Mesendoderm (in vitro differentiated cells): ENCODE data around the gene KIF22.
"Not testable (repeated sequence)": the region's sequence is repeated elsewhere in the genome, so short reads cannot be mapped to it uniquely, and the experiment has no call there.

ENCODE experiments used
- DNase-seq: peaks from one replicate; pipeline ENCODE4 v3.0.0; 2013
- H2AK5ac ChIP-seq: 2 replicates; pipeline ENCODE4 v1.6.1; 2013; ENCODE audit warnings: low read length, inconsistent platforms
- H2BK120ac ChIP-seq: 2 replicates; pipeline ENCODE4 v1.6.1; 2013; ENCODE audit warnings: low read depth, mild to moderate bottlenecking, low read length, moderate library complexity, mixed read lengths
- H2BK15ac ChIP-seq: replicated peaks from 2 replicates; pipeline ENCODE4 v1.6.1; 2013; ENCODE audit warnings: low read depth, mild to moderate bottlenecking, moderate library complexity
- H2BK5ac ChIP-seq: 2 replicates; pipeline ENCODE4 v1.6.1; 2013; ENCODE audit warnings: low read length, inconsistent platforms
- H3K18ac ChIP-seq: 2 replicates; pipeline ENCODE4 v1.6.1; 2013; ENCODE audit warnings: mild to moderate bottlenecking, low read length, mixed read lengths
- H3K23ac ChIP-seq: one replicate; pipeline ENCODE4 v1.6.1; 2013; ENCODE audit warnings: low read length
- H3K27ac ChIP-seq: 2 replicates; pipeline ENCODE4 v1.5.1; 2013; ENCODE audit warnings: low read depth, mild to moderate bottlenecking, inconsistent platforms, low read length, moderate library complexity
- H3K27me3 ChIP-seq: 2 replicates; pipeline ENCODE4 v1.6.1; 2013; ENCODE audit warnings: low read length, control low read depth, mild to moderate bottlenecking, inconsistent platforms; ENCODE audit not compliant: insufficient read depth, poor library complexity
- H3K36me3 ChIP-seq: 2 replicates; pipeline ENCODE4 v1.6.1; 2013; ENCODE audit warnings: low read length, inconsistent platforms; ENCODE audit not compliant: control insufficient read depth, insufficient read depth
- H3K4ac ChIP-seq: one replicate; pipeline ENCODE4 v1.6.1; 2013; ENCODE audit warnings: low read depth, mild to moderate bottlenecking, low read length, moderate library complexity
- H3K4me1 ChIP-seq: 2 replicates; pipeline ENCODE4 v1.6.1; 2013; ENCODE audit warnings: low read depth, low read length, inconsistent platforms; ENCODE audit not compliant: control insufficient read depth
- H3K4me2 ChIP-seq: 2 replicates; pipeline ENCODE4 v1.6.1; 2013; ENCODE audit warnings: low read length
- H3K4me3 ChIP-seq: 2 replicates; pipeline ENCODE4 v1.5.1; 2013; ENCODE audit warnings: mild to moderate bottlenecking, low read length
- H3K56ac ChIP-seq: one replicate; pipeline ENCODE4 v1.6.1; 2013; ENCODE audit warnings: low read length
- H3K79me1 ChIP-seq: 2 replicates; pipeline ENCODE4 v1.6.1; 2013; ENCODE audit warnings: low read length, inconsistent platforms
- H3K79me2 ChIP-seq: 2 replicates; pipeline ENCODE4 v1.6.1; 2013; ENCODE audit warnings: mild to moderate bottlenecking, low read length; ENCODE audit not compliant: control insufficient read depth, insufficient read depth
- H3K9ac ChIP-seq: 2 replicates; pipeline ENCODE4 v1.6.1; 2013; ENCODE audit warnings: low read length, inconsistent platforms
- H4K5ac ChIP-seq: one replicate; pipeline ENCODE4 v1.6.1; 2013; ENCODE audit warnings: low read length
- H4K8ac ChIP-seq: one replicate; pipeline ENCODE4 v1.6.1; 2013; ENCODE audit warnings: low read depth, mild to moderate bottlenecking, control low read depth, low read length, moderate library complexity
- WGBS: extraction: QIAGEN DNeasy Blood & Tissue Kit; methylation state at CpG from one replicate; pipeline ENCODE4 v1.1.7; 2013; ENCODE audit warnings: low lambda C conversion rate, missing lambda C conversion rate; ENCODE audit not compliant: insufficient coverage; ENCODE audit errors: extremely low coverage; 5-methylcytosine and 5-hydroxymethylcytosine counted together

The KIF22 gene

GRCh38 chr16:29770250-29770929, 20.2 kb upstream of the KIF22 start:
- Histone ChIP-seq H3K4me3 (no peak overlapping the region), H4K5ac (no peak overlapping the region), H2BK5ac (no peak overlapping the region), H2AK5ac (no peak overlapping the region), H3K27me3 (no peaks in the 10 kb centered on the region), H2BK15ac (no peak overlapping the region), H3K36me3 (no peaks in the 10 kb centered on the region), H3K23ac (no peak overlapping the region), H3K4me2 (no peak overlapping the region), H3K9ac (no peak overlapping the region), H4K8ac (no peak overlapping the region), H2BK120ac (no peak overlapping the region), H3K79me2 (no peaks in the 10 kb centered on the region), H3K18ac (no peak overlapping the region), H3K4ac (no peak overlapping the region), H3K27ac (no peak overlapping the region), H3K4me1 (no peaks in the 10 kb centered on the region), H3K56ac (no peak overlapping the region), H3K79me1 (no peaks in the 10 kb centered on the region)
- no CpG with 5 or more reads among the region's 7 CpGs for WGBS
- no peak for DNase-seq

GRCh38 chr16:29772330-29772729, 18.2 kb upstream of the KIF22 start:
- not testable (repeated sequence) for H2BK5ac ChIP-seq, H3K36me3 ChIP-seq, H3K23ac ChIP-seq, H3K4me3 ChIP-seq, H3K79me1 ChIP-seq, DNase-seq, H3K79me2 ChIP-seq, H3K4ac ChIP-seq, H4K5ac ChIP-seq, H3K4me1 ChIP-seq, H3K27ac ChIP-seq, H3K18ac ChIP-seq, H4K8ac ChIP-seq, H2BK120ac ChIP-seq, H3K27me3 ChIP-seq, H2AK5ac ChIP-seq, H3K9ac ChIP-seq, H3K56ac ChIP-seq, H3K4me2 ChIP-seq, H2BK15ac ChIP-seq
- WGBS: no CpG with 5 or more reads among the region's 7 CpGs

DNA sequence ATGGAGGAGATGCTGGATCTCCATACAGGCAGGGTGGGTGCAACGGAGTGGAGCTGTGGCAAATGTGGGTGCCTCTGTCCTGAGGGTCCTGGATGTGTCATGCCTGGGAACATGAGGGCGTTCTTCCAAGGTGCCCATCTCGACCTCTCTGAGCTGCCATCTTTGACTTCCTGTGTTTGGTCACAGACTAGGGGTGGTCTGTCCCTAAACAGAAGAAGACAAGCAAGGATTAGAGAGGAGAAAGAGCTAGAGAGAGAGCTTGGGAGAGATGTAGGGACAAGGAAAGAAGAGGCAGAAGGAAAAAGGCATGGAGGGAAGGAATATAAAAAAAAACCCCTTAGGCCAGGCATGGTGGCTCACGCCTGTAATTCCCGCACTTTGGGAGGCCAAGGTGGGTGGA, 15.8 kb upstream of the KIF22 start:
- H2AK5ac ChIP-seq: no peak overlapping the region
- no peak overlapping the region for H3K9ac ChIP-seq
- WGBS: no CpG with 5 or more reads among the region's 5 CpGs

GRCh38 chr16:29775742-29776408, 14.7 kb upstream of the KIF22 start:
- H3K9ac ChIP-seq: no peak overlapping the region
- H4K5ac ChIP-seq: no peak overlapping the region
- H2BK5ac ChIP-seq: no peak overlapping the region
- no peak overlapping the region for H3K4ac ChIP-seq
- H3K27ac ChIP-seq: no peak overlapping the region
- H3K4me1 ChIP-seq: no peaks in the 10 kb centered on the region
- H4K8ac ChIP-seq: no peak overlapping the region
- no peaks in the 10 kb centered on the region for H3K79me1 ChIP-seq
- no peaks in the 10 kb centered on the region for H3K79me2 ChIP-seq
- H3K18ac ChIP-seq: no peak overlapping the region
- H3K4me3 ChIP-seq: no peak overlapping the region
- WGBS: no CpG with 5 or more reads among the region's 4 CpGs
- no peak overlapping the region for H2BK120ac ChIP-seq
- no peak overlapping the region for H3K23ac ChIP-seq
- H3K27me3 ChIP-seq: no peaks in the 10 kb centered on the region
- H3K56ac ChIP-seq: no peak overlapping the region
- H2AK5ac ChIP-seq: no peak overlapping the region
- no peak overlapping the region for H3K4me2 ChIP-seq
- peak; percentile 35 for DNase-seq
- no peak overlapping the region for H2BK15ac ChIP-seq
- no peaks in the 10 kb centered on the region for H3K36me3 ChIP-seq

More for the DNA sequence above, 15.8 kb upstream of the KIF22 start:
- no peak overlapping the region for H3K56ac ChIP-seq
- no peak overlapping the region for H3K18ac ChIP-seq
- H2BK15ac ChIP-seq: no peak overlapping the region
- H3K4me1 ChIP-seq: no peaks in the 10 kb centered on the region
- no peak overlapping the region for H2BK5ac ChIP-seq
- H3K4me3 ChIP-seq: no peak overlapping the region
- no peak overlapping the region for H3K27ac ChIP-seq
- no peak overlapping the region for H3K4ac ChIP-seq
- H4K8ac ChIP-seq: no peak overlapping the region
- no peaks in the 10 kb centered on the region for H3K79me1 ChIP-seq
- H3K79me2 ChIP-seq: no peaks in the 10 kb centered on the region
- H3K4me2 ChIP-seq: no peak overlapping the region
- no peak overlapping the region for H3K23ac ChIP-seq
- no peak overlapping the region for H4K5ac ChIP-seq
- no peak overlapping the region for H2BK120ac ChIP-seq
- no peaks in the 10 kb centered on the region for H3K27me3 ChIP-seq
- H3K36me3 ChIP-seq: no peaks in the 10 kb centered on the region
- DNase-seq: no peak

GRCh38 chr16:29777576-29778350, 12.8 kb upstream of the KIF22 start, which contains the start of gene ZG16:
ZG16 (plus strand) TSS chr16:29778256; CDS start chr16:29779267, 1,011 bp downstream.
- Histone ChIP-seq H3K56ac (no peak within 1 kb of the TSS), H3K4me2 (no peak within 1 kb of the TSS), H3K79me2 (no peaks in the 10 kb centered on the region), H2BK15ac (no peak within 1 kb of the TSS), H3K36me3 (no peaks in the 10 kb centered on the region), H3K4me3 (no peak within 1 kb of the TSS), H4K5ac (no peak within 1 kb of the TSS), H2BK5ac (no peak within 1 kb of the TSS), H3K9ac (no peak within 1 kb of the TSS), H3K4ac (no peak within 1 kb of the TSS), H3K27me3 (no peaks in the 10 kb centered on the region), H3K4me1 (no peaks in the 10 kb centered on the region), H2AK5ac (no peak within 1 kb of the TSS), H3K79me1 (no peaks in the 10 kb centered on the region), H4K8ac (no peak within 1 kb of the TSS), H3K27ac (no peak within 1 kb of the TSS), H3K23ac (no peak within 1 kb of the TSS), H2BK120ac (no peak within 1 kb of the TSS), H3K18ac (no peak within 1 kb of the TSS)
- no CpG with 5 or more reads among the region's 10 CpGs for WGBS
- DNase-seq: no peak
